ENCODE results near the gene ELP6. TPM values are rescaled to one million over a fixed set of nuclear protein-coding genes. Genes with fewer than 3 reads are reported as not detected.

ELP6 gene
- total and polyA plus RNA-seq, 9 of the 15 experiments (the other 6 are each of a cell fraction or from before 2014, with no cell fraction given), result 76.9 to 198 (median 83.3) TPM

DNA sequence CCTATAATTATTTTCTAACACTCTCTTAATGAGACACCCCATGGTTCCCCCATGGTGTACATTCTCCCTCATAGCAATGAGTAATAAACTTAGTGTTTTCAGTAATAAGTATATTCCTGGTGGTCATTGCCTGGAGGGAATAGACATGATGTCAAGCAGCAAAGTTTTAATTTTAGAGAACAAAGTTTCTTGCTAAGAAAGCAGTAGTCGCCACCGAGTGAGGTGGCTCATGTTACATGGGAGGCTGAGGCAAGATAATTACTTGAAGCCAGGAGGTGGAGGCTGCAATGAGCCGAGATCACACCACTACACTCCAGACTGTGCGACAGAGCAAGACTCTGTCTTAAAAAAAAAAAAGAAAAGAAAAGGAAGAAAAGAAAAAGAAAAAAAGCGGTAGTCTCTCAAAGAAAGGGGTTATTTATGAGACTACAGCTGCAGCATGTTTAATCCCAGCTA, 2.4 kb upstream of the ELP6 start (continued):
- TF ChIP-seq SNRNP70 (optimal IDR thresholded peaks at IDR 0.05; ENCODE audit: low read depth, low read length), result no peak
- TF ChIP-seq FOXM1 (IDR thresholded peaks at IDR 0.05; ENCODE audit: low read depth), result 0 out of 2 replicates have a peak, but pooled peaks have one; percentile 11
- TF ChIP-seq FOXM1 (CRISPR knock-in tag; IDR thresholded peaks at IDR 0.05; ENCODE audit: low read depth), result no peak
- TF ChIP-seq ZFP36 (IDR thresholded peaks at IDR 0.05; ENCODE audit: low read depth, low read length, partially characterized antibody), result peak; percentile 74
- no peak for TF ChIP-seq POLR2B (IDR thresholded peaks at IDR 0.05; ENCODE audit: low read depth, partially characterized antibody)
- TF ChIP-seq, protein P1, sequence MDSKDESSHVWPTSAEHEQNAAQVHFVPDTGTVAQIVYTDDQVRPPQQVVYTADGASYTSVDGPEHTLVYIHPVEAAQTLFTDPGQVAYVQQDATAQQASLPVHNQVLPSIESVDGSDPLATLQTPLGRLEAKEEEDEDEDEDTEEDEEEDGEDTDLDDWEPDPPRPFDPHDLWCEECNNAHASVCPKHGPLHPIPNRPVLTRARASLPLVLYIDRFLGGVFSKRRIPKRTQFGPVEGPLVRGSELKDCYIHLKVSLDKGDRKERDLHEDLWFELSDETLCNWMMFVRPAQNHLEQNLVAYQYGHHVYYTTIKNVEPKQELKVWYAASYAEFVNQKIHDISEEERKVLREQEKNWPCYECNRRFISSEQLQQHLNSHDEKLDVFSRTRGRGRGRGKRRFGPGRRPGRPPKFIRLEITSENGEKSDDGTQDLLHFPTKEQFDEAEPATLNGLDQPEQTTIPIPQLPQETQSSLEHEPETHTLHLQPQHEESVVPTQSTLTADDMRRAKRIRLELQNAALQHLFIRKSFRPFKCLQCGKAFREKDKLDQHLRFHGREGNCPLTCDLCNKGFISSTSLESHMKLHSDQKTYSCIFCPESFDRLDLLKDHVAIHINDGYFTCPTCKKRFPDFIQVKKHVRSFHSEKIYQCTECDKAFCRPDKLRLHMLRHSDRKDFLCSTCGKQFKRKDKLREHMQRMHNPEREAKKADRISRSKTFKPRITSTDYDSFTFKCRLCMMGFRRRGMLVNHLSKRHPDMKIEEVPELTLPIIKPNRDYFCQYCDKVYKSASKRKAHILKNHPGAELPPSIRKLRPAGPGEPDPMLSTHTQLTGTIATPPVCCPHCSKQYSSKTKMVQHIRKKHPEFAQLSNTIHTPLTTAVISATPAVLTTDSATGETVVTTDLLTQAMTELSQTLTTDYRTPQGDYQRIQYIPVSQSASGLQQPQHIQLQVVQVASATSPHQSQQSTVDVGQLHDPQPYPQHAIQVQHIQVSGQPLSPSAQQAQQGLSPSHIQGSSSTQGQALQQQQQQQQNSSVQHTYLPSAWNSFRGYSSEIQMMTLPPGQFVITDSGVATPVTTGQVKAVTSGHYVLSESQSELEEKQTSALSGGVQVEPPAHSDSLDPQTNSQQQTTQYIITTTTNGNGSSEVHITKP (IDR thresholded peaks at IDR 0.05; ENCODE audit: partially characterized antibody), result peak; percentile 57
- peak; percentile 15; the same call in 1 of the 2 replicates for TF ChIP-seq ZNF668 (CRISPR knock-in tag; IDR thresholded peaks at IDR 0.05)
- no peak for TF ChIP-seq ZNF165 (CRISPR knock-in tag; IDR thresholded peaks at IDR 0.05; ENCODE audit: borderline replicate concordance)
- peak; percentile 42; the same call in 1 of the 2 replicates for TF ChIP-seq BCOR (IDR thresholded peaks at IDR 0.05)
- TF ChIP-seq HDAC1 (IDR thresholded peaks at IDR 0.05), result peak in 1 of 2 experiments; percentile 47; a peak in 1 of 4 replicates
- no peak for TF ChIP-seq ELF1 (tag; IDR thresholded peaks at IDR 0.05)
- peak; percentile 71; the same call in 1 of the 2 replicates for TF ChIP-seq DPF2 (IDR thresholded peaks at IDR 0.05)
- TF ChIP-seq, protein P2, sequence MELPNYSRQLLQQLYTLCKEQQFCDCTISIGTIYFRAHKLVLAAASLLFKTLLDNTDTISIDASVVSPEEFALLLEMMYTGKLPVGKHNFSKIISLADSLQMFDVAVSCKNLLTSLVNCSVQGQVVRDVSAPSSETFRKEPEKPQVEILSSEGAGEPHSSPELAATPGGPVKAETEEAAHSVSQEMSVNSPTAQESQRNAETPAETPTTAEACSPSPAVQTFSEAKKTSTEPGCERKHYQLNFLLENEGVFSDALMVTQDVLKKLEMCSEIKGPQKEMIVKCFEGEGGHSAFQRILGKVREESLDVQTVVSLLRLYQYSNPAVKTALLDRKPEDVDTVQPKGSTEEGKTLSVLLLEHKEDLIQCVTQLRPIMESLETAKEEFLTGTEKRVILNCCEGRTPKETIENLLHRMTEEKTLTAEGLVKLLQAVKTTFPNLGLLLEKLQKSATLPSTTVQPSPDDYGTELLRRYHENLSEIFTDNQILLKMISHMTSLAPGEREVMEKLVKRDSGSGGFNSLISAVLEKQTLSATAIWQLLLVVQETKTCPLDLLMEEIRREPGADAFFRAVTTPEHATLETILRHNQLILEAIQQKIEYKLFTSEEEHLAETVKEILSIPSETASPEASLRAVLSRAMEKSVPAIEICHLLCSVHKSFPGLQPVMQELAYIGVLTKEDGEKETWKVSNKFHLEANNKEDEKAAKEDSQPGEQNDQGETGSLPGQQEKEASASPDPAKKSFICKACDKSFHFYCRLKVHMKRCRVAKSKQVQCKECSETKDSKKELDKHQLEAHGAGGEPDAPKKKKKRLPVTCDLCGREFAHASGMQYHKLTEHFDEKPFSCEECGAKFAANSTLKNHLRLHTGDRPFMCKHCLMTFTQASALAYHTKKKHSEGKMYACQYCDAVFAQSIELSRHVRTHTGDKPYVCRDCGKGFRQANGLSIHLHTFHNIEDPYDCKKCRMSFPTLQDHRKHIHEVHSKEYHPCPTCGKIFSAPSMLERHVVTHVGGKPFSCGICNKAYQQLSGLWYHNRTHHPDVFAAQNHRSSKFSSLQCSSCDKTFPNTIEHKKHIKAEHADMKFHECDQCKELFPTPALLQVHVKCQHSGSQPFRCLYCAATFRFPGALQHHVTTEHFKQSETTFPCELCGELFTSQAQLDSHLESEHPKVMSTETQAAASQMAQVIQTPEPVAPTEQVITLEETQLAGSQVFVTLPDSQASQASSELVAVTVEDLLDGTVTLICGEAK (IDR thresholded peaks at IDR 0.05), result peak; percentile 25; the same call in 1 of the 2 replicates
- TF ChIP-seq, protein P2 (CRISPR knock-in tag; IDR thresholded peaks at IDR 0.05), result no peak
- no peak for TF ChIP-seq RBM25 (IDR thresholded peaks at IDR 0.05; ENCODE audit: low read depth, low read length, severe bottlenecking)
- TF ChIP-seq ZNF274 (IDR thresholded peaks at IDR 0.05; ENCODE audit: borderline replicate concordance, low read depth, low read length), result no peak
